HPDE6-E6E7 (cell line): Measurements from ENCODE around the gene PIK3CD.
A peak's percentile ranks its signal among the peaks of the same experiment; 100 is the strongest.

Experiments
- DNase-seq: peaks from one replicate; pipeline ENCODE4 v3.0.0; 2011; ENCODE audit warnings: missing footprints; ENCODE audit errors: extremely low spot score

Gene PIK3CD

GRCh38 chr1:9717193-9718005, 65.9 kb downstream of the PIK3CD start:
- no peak for DNase-seq

- no peak for DNase-seq
Observed at GRCh38 chr1:9718006-9718680, 66.6 kb downstream of the PIK3CD start.

GRCh38 chr1:9719978-9720722, 68.6 kb downstream of the PIK3CD start:
- DNase-seq: no peak

- no peak for DNase-seq
Observed at GRCh38 chr1:9720785-9721605, 69.5 kb downstream of the PIK3CD start.

GRCh38 chr1:9721606-9722377, 70.3 kb downstream of the PIK3CD start:
- DNase-seq: no peak

GRCh38 chr1:9722378-9722749, 70.8 kb downstream of the PIK3CD start:
- DNase-seq: no peak

GRCh38 chr1:9723068-9723805, 71.7 kb downstream of the PIK3CD start:
- no peak for DNase-seq

GRCh38 chr1:9723926-9724325, 72.4 kb downstream of the PIK3CD start:
- no peak for DNase-seq

- peak; percentile 67 for DNase-seq
Observed at GRCh38 chr1:9724706-9725476, 73.4 kb downstream of the PIK3CD start.

GRCh38 chr1:9726406-9726805, 74.9 kb downstream of the PIK3CD start:
- no peak for DNase-seq

- no peak for DNase-seq
Observed at GRCh38 chr1:9726905-9727595, 75.5 kb downstream of the PIK3CD start.

- no peak for DNase-seq
Observed at GRCh38 chr1:9728451-9729295, 77.1 kb downstream of the PIK3CD start.

GRCh38 chr1:9729523-9729922, 78.0 kb downstream of the PIK3CD start:
- no peak for DNase-seq

- DNase-seq: no peak
Observed at GRCh38 chr1:9730096-9730901, 78.8 kb downstream of the PIK3CD start.

GRCh38 chr1:9731051-9731537, 79.6 kb downstream of the PIK3CD start:
- DNase-seq: no peak

GRCh38 chr1:9731561-9731960, 80.0 kb downstream of the PIK3CD start:
- DNase-seq: no peak
